ENCODE results near the gene YY1AP1. TPM values are rescaled to one million over a fixed set of nuclear protein-coding genes. Genes with fewer than 3 reads are reported as not detected.
A peak's percentile ranks its signal among the peaks of the same experiment; 100 is the strongest.
"Not testable (repeated sequence)": the region's sequence is repeated elsewhere in the genome, so short reads cannot be mapped to it uniquely, and the experiment has no call there.

Gene YY1AP1
- total RNA-seq, 1 donor from 2014 or later: 89.6 TPM

- no peak for DNase-seq
- Mint-ChIP-seq H3K4me1 (peaks cover 23% of the 10 kb centered on the region), H3K36me3 (ENCODE audit: low read depth) (peaks cover 6% of the 10 kb centered on the region), H3K27me3 (no peaks in the 10 kb centered on the region), H3K27ac (no peak overlapping the region), H3K4me3 (no peak overlapping the region), H3K9me3 (peaks cover 10% of the 10 kb centered on the region)
- ChIA-PET POLR2A (interaction anchor here (0.7 kb wide), 1 partner anchor 447 kb away, joined by 9 read pairs; no protein-coding TSS in a partner anchor), CTCF (no interaction called here)
- no peak for TF ChIP-seq CTCF (IDR thresholded peaks at IDR 0.05)
- intact Hi-C loops (cut with micrococcal nuclease): no loop called here
- ATAC-seq (ENCODE audit: low read depth): no peak
Observed at GRCh38 chr1:155640367-155640766, 48.2 kb downstream of the YY1AP1 start.

- Mint-ChIP-seq H3K36me3 (ENCODE audit: low read depth) (peaks cover 2% of the 10 kb centered on the region), H3K4me3 (peak overlapping the region; percentile 91), H3K27ac (peak overlapping the region; percentile 80), H3K27me3 (no peaks in the 10 kb centered on the region), H3K4me1 (peaks cover 23% of the 10 kb centered on the region), H3K9me3 (peaks cover under 1% of the 10 kb centered on the region)
- ChIA-PET POLR2A (interaction anchor here (0.7 to 0.9 kb wide), 2 partner anchors 16 to 375 kb away, joined by 4 to 5 read pairs; partner anchors contain the start of gene SCAMP3), CTCF (no interaction called here)
- intact Hi-C loops (cut with micrococcal nuclease): no loop called here
- ATAC-seq (ENCODE audit: low read depth) (no peak), DNase-seq (no peak)
- TF ChIP-seq CTCF (IDR thresholded peaks at IDR 0.05): no peak
Observed at GRCh38 chr1:155636397-155637153, 52.0 kb downstream of the YY1AP1 start.

- ATAC-seq (ENCODE audit: low read depth); CTCF ChIA-PET; H3K36me3 Mint-ChIP-seq (ENCODE audit: low read depth); POLR2A ChIA-PET; intact Hi-C loops (cut with micrococcal nuclease); H3K4me1 Mint-ChIP-seq; H3K27me3 Mint-ChIP-seq; H3K27ac Mint-ChIP-seq; H3K9me3 Mint-ChIP-seq; DNase-seq; H3K4me3 Mint-ChIP-seq: not testable (repeated sequence)
Observed at GRCh38 chr1:155626428-155626827, 62.1 kb downstream of the YY1AP1 start.

GRCh38 chr1:155623357-155623756, 65.2 kb downstream of the YY1AP1 start:
- no peak for TF ChIP-seq CTCF (IDR thresholded peaks at IDR 0.05)
- Mint-ChIP-seq H3K9me3 (no peaks in the 10 kb centered on the region), H3K27me3 (no peaks in the 10 kb centered on the region), H3K4me3 (no peak overlapping the region), H3K27ac (no peak overlapping the region), H3K4me1 (no peaks in the 10 kb centered on the region), H3K36me3 (ENCODE audit: low read depth) (no peaks in the 10 kb centered on the region)
- ChIA-PET POLR2A (interaction anchor here (1.1 kb wide), 1 partner anchor 14 kb away, joined by 3 read pairs; the partner anchor contains the start of gene MSTO1), CTCF (no interaction called here)
- DNase-seq (no peak), ATAC-seq (ENCODE audit: low read depth) (no peak)
- intact Hi-C loops (cut with micrococcal nuclease): no loop called here

GRCh38 chr1:155622191-155622590, 66.4 kb downstream of the YY1AP1 start:
- no peaks in the 10 kb centered on the region for H3K4me1 Mint-ChIP-seq
- H3K27ac Mint-ChIP-seq: no peak overlapping the region
- CTCF ChIA-PET: no interaction called here
- POLR2A ChIA-PET: interaction anchor here (1.1 kb wide), 1 partner anchor 13 kb away, joined by 3 read pairs; the partner anchor contains the start of gene MSTO1
- no peaks in the 10 kb centered on the region for H3K27me3 Mint-ChIP-seq
- no peaks in the 10 kb centered on the region for H3K36me3 Mint-ChIP-seq (ENCODE audit: low read depth)
- intact Hi-C loops (cut with micrococcal nuclease): no loop called here
- no peaks in the 10 kb centered on the region for H3K9me3 Mint-ChIP-seq
- TF ChIP-seq CTCF (IDR thresholded peaks at IDR 0.05): no peak
- H3K4me3 Mint-ChIP-seq: no peak overlapping the region
- ATAC-seq (ENCODE audit: low read depth) (no peak), DNase-seq (no peak)

- H3K36me3 Mint-ChIP-seq (ENCODE audit: low read depth): peaks cover 26% of the 10 kb centered on the region
Observed at GRCh38 chr1:155613226-155613625, 75.3 kb downstream of the YY1AP1 start.

GRCh38 chr1:155610257-155610647, 78.3 kb downstream of the YY1AP1 start:
- Mint-ChIP-seq H3K36me3 (ENCODE audit: low read depth) (peaks cover 25% of the 10 kb centered on the region), H3K4me3 (peak overlapping the region; percentile 93)
- peak; percentile 9 for ATAC-seq (ENCODE audit: low read depth)
- H3K27ac Mint-ChIP-seq; CTCF ChIA-PET; H3K4me1 Mint-ChIP-seq; intact Hi-C loops (cut with micrococcal nuclease); H3K9me3 Mint-ChIP-seq; DNase-seq; H3K27me3 Mint-ChIP-seq: not testable (repeated sequence)
- POLR2A ChIA-PET: interaction anchor here (0.6 to 0.8 kb wide), 2 partner anchors 39 to 135 kb away, joined by 4 read pairs; no protein-coding TSS in a partner anchor

More at GRCh38 chr1:155613226-155613625, 75.3 kb downstream of the YY1AP1 start:
- CTCF ChIA-PET; intact Hi-C loops (cut with micrococcal nuclease); H3K4me3 Mint-ChIP-seq; DNase-seq; H3K27me3 Mint-ChIP-seq; ATAC-seq (ENCODE audit: low read depth); H3K27ac Mint-ChIP-seq; H3K9me3 Mint-ChIP-seq; H3K4me1 Mint-ChIP-seq; POLR2A ChIA-PET: not testable (repeated sequence)
